ENCODE measurements around the gene FAM193A.

GRCh38 chr4:2673157-2673556, 136.7 kb downstream of the FAM193A start:
- no peak for TF ChIP-seq CTCF (IDR thresholded peaks at IDR 0.05)
- no peak for TF ChIP-seq POLR2AphosphoS5 (IDR thresholded peaks at IDR 0.05)
- no peak for TF ChIP-seq POLR2A (IDR thresholded peaks at IDR 0.05)
- no peak for TF ChIP-seq EP300 (IDR thresholded peaks at IDR 0.05; ENCODE audit: low read depth)

All from transverse colon (tissue), 4 donors.